Sigmoid colon (tissue), 4 donors: ENCODE results near the gene HKDC1.

Experiments
- CTCF ChIP-seq, 4 experiments: fragments of 450-650 bp in 3 of 4; fragments of 200-600 bp in 1 of 4; IDR thresholded peaks; one replicate each; pipeline ENCODE4 v1.5.1; 2016 to 2019; ENCODE audit warnings: antibody characterized with exemption in 4 of 4, mild to moderate bottlenecking in 3 of 4, moderate library complexity in 2 of 4
- EP300 ChIP-seq, 4 donors: sonication (generic); formaldehyde crosslinking; IDR thresholded peaks; one replicate each; pipeline ENCODE4 v1.6.1; 2017; ENCODE audit warnings: antibody characterized with exemption in 4 of 4
- POLR2A ChIP-seq, 2 donors: fragments of 450-650 bp; IDR thresholded peaks; one replicate each; pipeline ENCODE4 v1.6.1; 2016; ENCODE audit warnings: antibody characterized with exemption in 2 of 2, mild to moderate bottlenecking in 2 of 2, moderate library complexity in 2 of 2

GRCh38 chr10:69311309-69311708 is 91.2 kb downstream of the HKDC1 start:
- TF ChIP-seq CTCF (IDR thresholded peaks at IDR 0.05) (no peak), EP300 (IDR thresholded peaks at IDR 0.05) (no peak), POLR2A (IDR thresholded peaks at IDR 0.05) (no peak)
